Measurements from ENCODE around the gene ENAH. TPM values are rescaled to one million over a fixed set of nuclear protein-coding genes. Genes with fewer than 3 reads are reported as not detected.

The ENAH gene
- total RNA-seq, 1 experiment from 2014 or later, result 285 TPM

- Histone ChIP-seq H2AFZ (ENCODE audit: low read length) (no peak overlapping the region), H2AK5ac (ENCODE audit: insufficient read length, low read length) (no peak overlapping the region), H3K18ac (ENCODE audit: insufficient read length, low read depth, low read length) (no peak overlapping the region), H3K27me3 (ENCODE audit: insufficient read depth, low read length) (no peaks in the 10 kb centered on the region), H2BK20ac (ENCODE audit: low read depth, low read length, poor library complexity, severe bottlenecking) (no peak overlapping the region), H2BK5ac (ENCODE audit: insufficient read length, low read length) (no peak overlapping the region), H4K5ac (ENCODE audit: insufficient read length, low read depth, low read length) (no peak overlapping the region), H3K4me2 (ENCODE audit: insufficient read depth, insufficient read length, low read length) (no peak overlapping the region), H3T11ph (ENCODE audit: low read length) (no peak overlapping the region), H4K8ac (replicated peaks; ENCODE audit: insufficient read length, low read depth, low read length) (no peak overlapping the region), H3K9me3 (ENCODE audit: control insufficient read depth, low read depth, low read length) (no peaks in the 10 kb centered on the region), H3K23ac (ENCODE audit: insufficient read length, low read depth, low read length) (no peak overlapping the region), H3K4ac (ENCODE audit: low read depth, low read length) (no peak overlapping the region), H2BK12ac (ENCODE audit: insufficient read length, low read depth, low read length) (no peak overlapping the region), H2BK15ac (ENCODE audit: low read depth, low read length) (no peak overlapping the region), H3K23me2 (ENCODE audit: insufficient read length, low read depth, low read length, poor library complexity, severe bottlenecking) (no peaks in the 10 kb centered on the region), H3K79me2 (ENCODE audit: insufficient read depth, low read length) (no peaks in the 10 kb centered on the region), H3K56ac (ENCODE audit: insufficient read length, low read depth, low read length) (no peak overlapping the region), H3K9ac (ENCODE audit: extremely low read depth, insufficient read length, low read length) (no peak overlapping the region), H3K27ac (ENCODE audit: insufficient read length, low read depth, low read length) (no peak overlapping the region), H3K79me1 (ENCODE audit: insufficient read depth, low read depth, low read length, poor library complexity, severe bottlenecking) (no peaks in the 10 kb centered on the region), H4K20me1 (ENCODE audit: control insufficient read depth, insufficient read depth, insufficient read length) (no peaks in the 10 kb centered on the region), H3K14ac (ENCODE audit: insufficient read depth, low read length) (no peak overlapping the region), H4K91ac (ENCODE audit: insufficient read length, low read depth, low read length) (no peak overlapping the region), H2BK120ac (ENCODE audit: low read depth, low read length, poor library complexity, severe bottlenecking) (no peak overlapping the region), H3K4me1 (ENCODE audit: insufficient read depth, low read length) (0 out of 2 replicates have a peak, but pooled peaks cover 2% of the 10 kb centered on the region)
- Mint-ChIP-seq H3K4me1 (peaks cover 20 to 25% of the 10 kb centered on the region in 2 experiments), H3K36me3 (ENCODE audit: insufficient read depth in 1 of 3, low read depth in 3 of 3) (no peaks in the 10 kb centered on the region), H3K9me3 (no peaks in the 10 kb centered on the region), H3K4me3 (no peak overlapping the region), H3K27me3 (ENCODE audit: low read depth) (no peaks in the 10 kb centered on the region; the same call in 1 of the 2 replicates), H3K27ac (no peak overlapping the region)
- WGBS (ENCODE audit: extremely low coverage, insufficient read length, low lambda C conversion rate), result no CpG with 5 or more reads among the region's 23 CpGs
- TF ChIP-seq CTCF (conservative IDR thresholded peaks at IDR 0.05), result no peak
- peak; percentile 27 for DNase-seq
These were observed 168.9 kb downstream of the ENAH start for GRCh38 chr1:225483818-225484656.
